ENCODE measurements around the gene NGDN. TPM values are rescaled to one million over a fixed set of nuclear protein-coding genes. Genes with fewer than 3 reads are reported as not detected.

The NGDN gene
- polyA plus RNA-seq, 1 of the 3 experiments (the other 2 are of a cell fraction) = 64.3 TPM

DNA sequence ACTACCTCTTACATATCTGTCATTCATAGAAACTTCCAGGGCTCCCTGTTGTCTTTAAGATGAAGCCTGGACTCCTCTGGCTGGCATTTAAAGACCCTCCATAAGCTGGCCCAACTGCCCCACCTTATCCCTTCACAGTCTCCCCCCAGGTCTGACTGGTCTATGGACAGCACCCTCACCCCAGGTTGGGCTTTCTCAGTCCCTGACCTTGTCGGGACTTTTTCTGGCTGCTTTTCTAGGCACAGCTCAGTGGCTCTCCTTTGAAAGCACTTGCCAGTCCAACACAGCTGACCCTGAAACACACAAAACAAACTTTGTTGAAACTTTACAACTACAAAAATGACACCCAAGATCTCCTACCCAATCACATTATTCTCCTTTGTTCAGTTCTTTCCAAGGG, 20.2 kb upstream of the NGDN start:
- TF ChIP-seq GABPA (IDR thresholded peaks at IDR 0.05; ENCODE audit: low read depth) = no peak
- no peak for TF ChIP-seq CHD2 (IDR thresholded peaks at IDR 0.05; ENCODE audit: low read length, partially characterized antibody)
- TF ChIP-seq POLR2AphosphoS5 (IDR thresholded peaks at IDR 0.05; ENCODE audit: low read depth, low read length) = no peak
- no peak for TF ChIP-seq MXI1 (IDR thresholded peaks at IDR 0.05; ENCODE audit: low read depth, low read length)
- no peak for TF ChIP-seq RCOR1 (IDR thresholded peaks at IDR 0.05; ENCODE audit: low read length)
- no peak for TF ChIP-seq EZH2phosphoT487 (IDR thresholded peaks at IDR 0.05; ENCODE audit: borderline replicate concordance, low read depth)
- TF ChIP-seq FOSL2 (IDR thresholded peaks at IDR 0.05; ENCODE audit: borderline replicate concordance, low read depth) = no peak
- TF ChIP-seq, protein P1, sequence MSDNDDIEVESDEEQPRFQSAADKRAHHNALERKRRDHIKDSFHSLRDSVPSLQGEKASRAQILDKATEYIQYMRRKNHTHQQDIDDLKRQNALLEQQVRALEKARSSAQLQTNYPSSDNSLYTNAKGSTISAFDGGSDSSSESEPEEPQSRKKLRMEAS (IDR thresholded peaks at IDR 0.05; ENCODE audit: low read depth) = no peak
- TF ChIP-seq, protein P2, sequence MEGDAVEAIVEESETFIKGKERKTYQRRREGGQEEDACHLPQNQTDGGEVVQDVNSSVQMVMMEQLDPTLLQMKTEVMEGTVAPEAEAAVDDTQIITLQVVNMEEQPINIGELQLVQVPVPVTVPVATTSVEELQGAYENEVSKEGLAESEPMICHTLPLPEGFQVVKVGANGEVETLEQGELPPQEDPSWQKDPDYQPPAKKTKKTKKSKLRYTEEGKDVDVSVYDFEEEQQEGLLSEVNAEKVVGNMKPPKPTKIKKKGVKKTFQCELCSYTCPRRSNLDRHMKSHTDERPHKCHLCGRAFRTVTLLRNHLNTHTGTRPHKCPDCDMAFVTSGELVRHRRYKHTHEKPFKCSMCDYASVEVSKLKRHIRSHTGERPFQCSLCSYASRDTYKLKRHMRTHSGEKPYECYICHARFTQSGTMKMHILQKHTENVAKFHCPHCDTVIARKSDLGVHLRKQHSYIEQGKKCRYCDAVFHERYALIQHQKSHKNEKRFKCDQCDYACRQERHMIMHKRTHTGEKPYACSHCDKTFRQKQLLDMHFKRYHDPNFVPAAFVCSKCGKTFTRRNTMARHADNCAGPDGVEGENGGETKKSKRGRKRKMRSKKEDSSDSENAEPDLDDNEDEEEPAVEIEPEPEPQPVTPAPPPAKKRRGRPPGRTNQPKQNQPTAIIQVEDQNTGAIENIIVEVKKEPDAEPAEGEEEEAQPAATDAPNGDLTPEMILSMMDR (IDR thresholded peaks at IDR 0.05) = no peak
- TF ChIP-seq NFIC (IDR thresholded peaks at IDR 0.05; ENCODE audit: borderline replicate concordance) = no peak
- no peak for TF ChIP-seq YY1 (IDR thresholded peaks at IDR 0.05; ENCODE audit: low read depth)
- TF ChIP-seq, protein P3, sequence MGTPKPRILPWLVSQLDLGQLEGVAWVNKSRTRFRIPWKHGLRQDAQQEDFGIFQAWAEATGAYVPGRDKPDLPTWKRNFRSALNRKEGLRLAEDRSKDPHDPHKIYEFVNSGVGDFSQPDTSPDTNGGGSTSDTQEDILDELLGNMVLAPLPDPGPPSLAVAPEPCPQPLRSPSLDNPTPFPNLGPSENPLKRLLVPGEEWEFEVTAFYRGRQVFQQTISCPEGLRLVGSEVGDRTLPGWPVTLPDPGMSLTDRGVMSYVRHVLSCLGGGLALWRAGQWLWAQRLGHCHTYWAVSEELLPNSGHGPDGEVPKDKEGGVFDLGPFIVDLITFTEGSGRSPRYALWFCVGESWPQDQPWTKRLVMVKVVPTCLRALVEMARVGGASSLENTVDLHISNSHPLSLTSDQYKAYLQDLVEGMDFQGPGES (IDR thresholded peaks at IDR 0.05; ENCODE audit: low read depth, low read length) = no peak
- no peak for TF ChIP-seq TAF1 (IDR thresholded peaks at IDR 0.05; ENCODE audit: borderline replicate concordance, low read depth, low read length)
- Histone ChIP-seq H4K20me1 (ENCODE audit: insufficient read depth) (no peaks in the 10 kb centered on the region), H3K4me3 (ENCODE audit: low read depth in 2 of 2, low read length in 1 of 2) (no peak overlapping the region), H3K27me3 (ENCODE audit: insufficient read depth) (peaks cover under 1% of the 10 kb centered on the region; the same call in 1 of the 2 replicates), H3K36me3 (replicated peaks in 1 of 2; ENCODE audit: control insufficient read depth in 1 of 2, insufficient read depth in 2 of 2, low read length in 1 of 2) (no peaks in the 10 kb centered on the region), H3F3A (replicated peaks; ENCODE audit: insufficient read depth) (no peaks in the 10 kb centered on the region), H2AFZ (ENCODE audit: low read depth) (no peak overlapping the region), H3K9ac (no peak overlapping the region), H3K9me3 (no peaks in the 10 kb centered on the region), H3K27ac (ENCODE audit: low read depth in 2 of 2, low read length in 1 of 2) (no peak overlapping the region), H3K4me1 (ENCODE audit: control insufficient read depth in 1 of 2, insufficient read depth in 2 of 2, low read depth in 1 of 2, low read length in 1 of 2) (peaks cover 0 to 4% of the 10 kb centered on the region in 2 experiments; a peak in 2 of 4 replicates), H3K9me2 (no peaks in the 10 kb centered on the region), H3K79me2 (ENCODE audit: insufficient read depth) (no peaks in the 10 kb centered on the region), H3K4me2 (no peak overlapping the region)
- DNase-seq = no peak
- ChIA-PET POLR2A (no interaction called here), CTCF (interaction anchor here (1.2 to 1.7 kb wide), 2 partner anchors 13 to 19 kb away, joined by 3 read pairs; no protein-coding TSS in a partner anchor)
- 42% methylated on average over 1 of the region's 1 CpG for WGBS (ENCODE audit: low lambda C conversion rate)

DNA sequence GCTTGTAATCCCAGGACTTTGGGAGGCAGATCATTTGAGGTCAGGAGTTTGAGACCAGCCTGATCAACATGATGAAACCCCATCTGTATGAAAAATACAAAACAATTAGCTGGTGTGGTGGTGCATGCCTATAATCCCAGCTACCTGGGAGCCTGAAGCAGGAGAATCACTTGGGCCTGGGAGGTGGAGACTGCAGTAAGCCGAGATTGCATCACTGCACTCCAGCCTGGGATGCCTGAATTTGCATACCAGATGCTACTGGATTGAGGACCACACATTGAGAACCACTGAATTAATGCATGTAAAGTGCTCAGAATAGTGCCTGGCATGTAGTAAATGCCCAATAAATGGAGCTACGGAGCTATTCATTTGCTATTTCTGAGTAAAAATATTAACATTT, 19.1 kb upstream of the NGDN start:
- no peak overlapping the region for H3K4me2 ChIP-seq
- peaks cover 0 to 7% of the 10 kb centered on the region in 2 experiments; a peak in 2 of 4 replicates for H3K4me1 ChIP-seq (ENCODE audit: control insufficient read depth in 1 of 2, insufficient read depth in 2 of 2, low read depth in 1 of 2, low read length in 1 of 2)
- no peaks in the 10 kb centered on the region; the same call in 1 of the 2 replicates for H3K27me3 ChIP-seq (ENCODE audit: insufficient read depth)
- no peaks in the 10 kb centered on the region for H4K20me1 ChIP-seq (ENCODE audit: insufficient read depth)
- 23% methylated on average over 2 of the region's 2 CpGs for WGBS (ENCODE audit: low lambda C conversion rate)
- no peaks in the 10 kb centered on the region for H3K9me3 ChIP-seq
- H3K4me3 ChIP-seq (ENCODE audit: low read depth in 2 of 2, low read length in 1 of 2) = no peak overlapping the region
- H3K36me3 ChIP-seq (replicated peaks in 1 of 2; ENCODE audit: control insufficient read depth in 1 of 2, insufficient read depth in 2 of 2, low read length in 1 of 2) = no peaks in the 10 kb centered on the region
- POLR2A ChIA-PET = no interaction called here
- H3K27ac ChIP-seq (ENCODE audit: low read depth in 2 of 2, low read length in 1 of 2) = no peak overlapping the region
- no peaks in the 10 kb centered on the region for H3K9me2 ChIP-seq
- no peak for TF ChIP-seq ELF1 (IDR thresholded peaks at IDR 0.05)
- no peaks in the 10 kb centered on the region for H3F3A ChIP-seq (replicated peaks; ENCODE audit: insufficient read depth)
- CTCF ChIA-PET = interaction anchor here (1.7 kb wide), 1 partner anchor 18 kb away, joined by 3 read pairs; no protein-coding TSS in a partner anchor
- no peak for DNase-seq
- H3K9ac ChIP-seq = no peak overlapping the region
- H3K79me2 ChIP-seq (ENCODE audit: insufficient read depth) = no peaks in the 10 kb centered on the region
- H2AFZ ChIP-seq (ENCODE audit: low read depth) = no peak overlapping the region

All from SK-N-SH (cell line).